GM21737 (cell line): ENCODE data around the gene AP5B1.
A peak's percentile ranks its signal among the peaks of the same experiment; 100 is the strongest.

ENCODE experiments used
- ATAC-seq: cut with Tn5 transposase; IDR thresholded peaks from one replicate; pipeline ENCODE4 v1.9.1; 2021; ENCODE audit warnings: mild to moderate bottlenecking, moderate library complexity; ENCODE audit not compliant: unreplicated experiment

Gene AP5B1, protein sequence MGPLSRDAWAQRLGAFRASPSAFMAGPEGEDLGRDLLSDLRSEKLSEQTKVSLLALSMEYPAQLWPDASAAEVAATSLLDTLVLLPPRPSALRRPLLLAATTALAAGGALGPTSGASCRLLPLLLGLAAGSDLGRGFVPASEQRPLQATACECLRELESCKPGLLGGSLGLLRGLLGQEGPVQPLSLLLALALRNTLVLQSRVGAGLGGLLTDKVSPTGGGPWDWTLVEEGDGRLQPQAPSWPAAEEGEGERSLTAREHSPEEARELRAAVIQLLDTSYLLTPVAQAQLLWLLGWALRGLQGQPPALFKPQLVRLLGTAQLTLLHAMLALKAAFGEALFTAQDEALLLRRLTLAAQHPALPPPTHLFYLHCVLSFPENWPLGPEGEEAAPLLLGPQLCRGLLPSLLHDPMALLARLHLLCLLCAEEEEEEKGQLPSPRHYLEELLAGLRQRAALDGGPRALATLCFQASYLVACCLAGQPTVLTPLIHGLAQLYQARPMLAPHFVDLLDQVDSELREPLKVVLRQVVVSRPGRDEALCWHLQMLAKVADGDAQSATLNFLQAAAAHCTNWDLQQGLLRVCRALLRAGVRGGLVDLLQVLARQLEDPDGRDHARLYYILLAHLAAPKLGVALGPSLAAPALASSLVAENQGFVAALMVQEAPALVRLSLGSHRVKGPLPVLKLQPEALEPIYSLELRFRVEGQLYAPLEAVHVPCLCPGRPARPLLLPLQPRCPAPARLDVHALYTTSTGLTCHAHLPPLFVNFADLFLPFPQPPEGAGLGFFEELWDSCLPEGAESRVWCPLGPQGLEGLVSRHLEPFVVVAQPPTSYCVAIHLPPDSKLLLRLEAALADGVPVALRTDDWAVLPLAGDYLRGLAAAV

DNA sequence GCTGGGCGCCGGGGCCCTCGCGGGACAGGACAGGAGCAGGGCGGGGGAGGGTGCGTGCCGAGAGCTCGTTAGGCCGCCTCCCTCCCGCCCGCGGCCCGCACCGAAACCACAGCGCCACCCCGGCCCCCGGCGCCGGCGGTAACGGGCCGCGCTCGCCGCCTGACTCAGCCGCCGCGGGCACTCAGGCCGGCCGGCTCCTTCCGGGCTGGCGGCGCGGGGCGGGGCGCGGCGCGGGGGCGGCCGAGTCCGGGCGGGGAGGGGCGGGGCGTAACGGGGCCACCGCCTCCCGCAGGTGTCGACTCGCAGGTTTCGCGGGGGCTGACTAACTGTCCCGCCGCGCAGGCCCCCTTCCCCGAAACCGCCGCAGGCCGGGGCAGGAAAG, at the start of gene AP5B1:
AP5B1 (minus strand) TSS at position 207 of the 382 bp plus-strand sequence. CDS start 385 bp downstream, outside the sequence.
- peak; percentile 44 for ATAC-seq

DNA sequence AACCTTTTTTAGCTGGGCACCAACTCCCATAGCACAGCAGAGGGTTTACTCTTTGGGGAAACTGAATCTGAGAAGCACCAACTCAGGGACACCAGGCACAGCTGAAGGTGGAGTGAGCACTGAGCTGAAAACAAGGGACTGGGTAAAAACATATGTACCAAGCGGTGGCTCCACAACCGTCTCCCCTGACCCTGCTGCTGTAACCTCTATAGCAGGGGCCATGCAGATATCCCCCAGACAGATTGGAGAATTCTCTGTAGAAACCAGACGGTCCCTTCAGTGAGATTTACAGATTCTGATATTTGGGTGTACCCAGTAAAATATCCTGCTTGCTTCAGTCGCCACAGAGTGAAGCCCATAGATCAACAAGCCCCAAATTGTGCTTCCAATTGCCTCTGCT, 48.7 kb upstream of the AP5B1 start:
- no peak for ATAC-seq

DNA sequence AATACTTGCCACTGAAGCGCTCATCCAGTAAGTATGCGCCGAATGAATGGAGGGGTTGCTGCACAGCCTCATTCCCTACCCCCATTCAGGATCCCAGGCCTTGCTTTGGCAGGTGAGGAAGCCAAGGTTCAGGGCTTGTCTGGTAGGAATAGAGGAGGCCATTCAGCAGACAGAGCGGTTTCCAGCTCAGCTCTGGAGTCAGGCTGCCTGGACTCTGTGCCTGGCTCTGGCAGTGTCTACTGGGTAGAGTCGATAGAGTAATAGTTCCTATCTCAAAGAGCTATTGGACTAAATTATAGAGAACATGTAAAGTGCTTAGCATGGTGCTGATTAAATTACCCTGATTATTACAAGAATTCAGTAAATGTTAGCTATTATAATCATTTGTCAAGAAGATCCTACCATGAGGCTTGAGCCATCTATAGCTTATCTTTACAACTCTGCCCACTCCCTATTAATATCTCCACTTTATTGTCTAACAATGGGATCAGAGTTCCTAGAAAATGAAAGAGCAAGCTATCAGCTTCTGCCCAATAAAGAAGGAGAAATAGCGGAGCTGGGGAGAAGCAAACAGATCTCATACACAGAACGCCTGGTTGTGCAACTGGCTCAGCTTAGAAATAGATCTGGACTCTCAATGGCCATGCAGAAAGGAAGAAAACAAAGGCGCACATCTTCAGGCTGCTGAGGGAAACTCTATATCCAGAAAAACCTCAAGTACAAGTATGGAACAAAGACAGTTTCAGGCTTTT, 46.4 kb upstream of the AP5B1 start:
- no peak for ATAC-seq

DNA sequence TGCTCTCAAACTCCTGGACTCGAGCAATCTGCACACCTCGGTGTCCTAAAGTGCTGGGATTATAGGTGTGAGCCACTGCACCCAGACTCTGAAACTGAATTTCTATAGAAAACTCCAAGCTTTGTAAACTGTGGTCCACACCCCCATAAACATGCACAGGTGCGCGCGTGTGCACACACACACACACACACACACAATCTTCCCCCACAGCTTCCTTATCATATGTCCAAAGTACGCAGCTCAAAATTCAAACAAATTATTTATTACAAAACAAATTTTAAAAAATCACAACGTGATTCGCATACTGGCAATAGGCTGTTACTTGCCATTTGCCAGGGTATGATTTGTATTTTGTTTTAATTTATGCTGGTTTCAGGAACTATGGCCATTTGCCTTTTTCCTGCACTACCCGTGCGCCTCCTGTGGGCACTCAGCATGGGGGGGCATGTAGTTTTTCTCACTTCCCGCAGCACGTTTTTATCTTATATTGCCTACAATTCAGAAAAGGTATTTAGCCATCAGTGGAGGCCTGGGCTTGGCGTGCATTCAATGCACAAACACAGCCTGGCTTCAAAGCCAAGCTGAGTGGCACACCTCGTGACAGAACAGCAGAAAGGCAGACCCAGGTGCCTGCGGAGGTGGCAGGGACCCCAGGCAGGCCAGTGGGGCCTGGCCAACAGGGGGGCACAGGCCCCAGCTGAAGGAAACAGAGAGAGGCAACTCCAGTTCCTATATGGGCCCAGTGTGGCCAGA, 42.2 kb upstream of the AP5B1 start:
- ATAC-seq: no peak

DNA sequence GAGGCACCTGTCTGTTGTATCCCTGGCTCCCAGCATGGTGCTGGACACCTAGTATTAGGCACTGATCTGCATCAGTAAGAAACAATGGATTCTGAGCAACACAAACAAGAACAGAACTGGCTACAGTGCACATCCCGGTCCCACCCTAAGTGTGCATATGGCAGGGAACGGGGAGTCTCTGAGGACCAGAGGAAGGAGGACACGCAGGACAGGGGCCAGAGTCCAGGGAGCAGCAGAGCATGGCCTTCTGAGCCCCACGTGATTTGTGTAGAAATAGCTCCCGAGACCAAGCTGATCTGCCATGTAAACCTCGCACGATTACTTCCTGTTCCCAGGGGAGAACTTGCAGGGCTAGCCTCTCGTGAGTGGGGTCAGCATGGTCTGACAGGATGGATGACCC, 40.3 kb upstream of the AP5B1 start:
- ATAC-seq: no peak

DNA sequence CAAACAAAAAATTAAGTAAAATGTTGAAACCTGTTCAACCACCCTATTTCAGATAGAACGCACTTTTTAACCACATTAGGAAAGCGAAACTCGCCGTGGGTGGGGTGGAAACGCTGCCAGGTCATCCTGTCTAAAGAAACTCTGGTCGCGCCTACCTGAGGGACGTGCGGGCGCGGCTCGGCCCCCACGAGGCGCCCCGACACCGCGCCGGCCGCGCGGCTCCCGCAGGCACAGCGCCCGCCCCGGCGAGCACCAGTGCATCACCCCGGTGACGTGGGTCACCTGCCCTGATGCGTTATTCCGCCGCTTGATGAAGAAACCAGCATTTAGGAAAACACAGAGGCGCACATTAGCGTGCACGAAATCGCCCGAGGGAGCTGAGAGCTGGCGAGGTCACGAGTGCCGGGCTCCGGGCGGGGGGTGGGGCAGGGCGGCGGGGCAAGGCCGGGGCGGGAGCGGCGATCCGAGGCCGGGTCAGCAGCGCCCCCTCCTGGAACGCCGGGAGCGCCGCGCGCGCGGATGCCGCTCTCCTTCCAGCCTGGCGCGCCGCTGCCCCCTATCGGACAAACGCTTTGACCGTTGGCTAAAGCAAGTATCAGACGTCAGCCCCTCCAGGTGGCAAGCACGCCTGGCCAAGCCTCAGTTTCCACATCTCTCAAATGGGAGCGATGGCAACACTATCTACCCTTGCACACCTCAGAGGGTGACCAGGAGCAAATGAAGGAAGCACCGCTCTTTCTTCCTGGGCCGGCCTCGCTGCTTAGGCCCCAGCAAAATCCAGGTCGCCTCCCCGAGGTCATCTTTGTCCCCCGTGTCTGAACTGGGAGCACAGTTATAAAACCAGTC, 37.3 kb upstream of the AP5B1 start:
- ATAC-seq: peak; percentile 85

DNA sequence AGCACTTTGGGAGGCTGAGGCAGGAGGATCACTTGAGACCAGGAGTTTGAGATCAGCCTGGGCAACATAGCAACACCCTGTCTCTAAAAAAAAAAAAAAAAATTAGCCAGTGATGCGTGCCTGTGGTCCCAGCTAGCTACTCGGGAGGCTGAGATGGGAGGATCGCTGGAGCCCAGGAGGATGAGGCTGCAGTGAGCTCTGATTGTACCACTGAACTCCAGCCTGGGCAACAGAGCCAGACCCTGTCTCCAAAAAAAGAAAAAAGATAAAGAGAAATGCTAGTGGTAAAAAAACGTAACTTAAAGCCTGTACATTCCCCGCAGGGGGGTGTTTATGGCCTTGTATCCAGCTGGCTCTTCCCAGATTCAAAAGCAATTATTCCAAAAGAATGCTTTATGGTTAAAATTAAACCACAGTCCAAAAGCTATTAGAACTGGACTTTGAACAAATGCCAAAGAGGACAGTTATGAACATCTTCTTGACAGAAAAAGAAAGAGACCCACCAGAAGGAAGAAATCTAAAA, 36.6 kb upstream of the AP5B1 start:
- no peak for ATAC-seq

DNA sequence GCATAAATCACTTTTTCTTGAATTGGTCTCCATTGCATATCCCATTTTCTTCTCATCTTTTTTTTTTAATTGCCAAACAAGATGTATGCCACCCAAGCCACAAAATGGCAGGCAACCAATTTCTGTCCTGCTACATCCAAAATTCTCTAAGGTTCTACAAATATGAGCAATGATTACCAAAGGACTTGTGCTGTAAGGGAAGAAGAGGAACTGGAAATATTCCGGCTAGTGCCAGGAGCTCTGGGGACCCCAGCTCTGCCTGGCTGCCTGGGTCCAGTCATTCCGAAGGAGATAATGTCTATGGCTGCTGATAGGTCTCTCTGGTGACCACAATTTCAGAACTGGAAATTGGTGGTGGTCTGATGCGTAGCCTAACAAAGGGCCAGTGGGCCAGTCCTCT, 35.9 kb upstream of the AP5B1 start:
- ATAC-seq: no peak

DNA sequence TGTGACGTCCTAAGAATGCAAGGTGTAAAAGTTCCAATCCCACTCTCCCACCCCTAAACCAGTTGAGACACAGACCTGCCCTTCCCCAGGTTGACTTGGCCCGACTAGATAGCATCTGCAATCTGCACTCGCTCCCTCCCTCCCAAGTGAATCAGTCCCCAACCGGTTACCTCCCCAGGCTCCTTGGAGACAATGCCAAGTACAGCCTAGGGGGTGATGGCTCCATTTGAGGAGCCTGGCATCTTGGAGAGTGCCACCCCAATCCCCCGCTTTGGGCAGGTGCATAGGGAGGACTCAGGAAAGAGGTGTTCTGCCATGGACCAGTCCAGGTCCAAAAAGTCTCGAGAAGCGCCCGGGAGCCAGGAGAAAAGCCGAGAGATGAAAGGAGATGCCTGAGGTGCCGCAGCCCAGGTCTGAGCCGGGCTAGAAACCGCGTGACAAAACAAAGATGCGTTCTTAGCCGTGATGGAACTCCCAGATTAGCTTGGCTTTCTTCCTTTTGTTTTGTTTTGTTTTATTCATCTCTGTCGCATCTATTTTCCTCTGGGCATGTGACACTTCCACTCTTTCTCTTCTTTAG, 34.3 kb upstream of the AP5B1 start:
- ATAC-seq: no peak

DNA sequence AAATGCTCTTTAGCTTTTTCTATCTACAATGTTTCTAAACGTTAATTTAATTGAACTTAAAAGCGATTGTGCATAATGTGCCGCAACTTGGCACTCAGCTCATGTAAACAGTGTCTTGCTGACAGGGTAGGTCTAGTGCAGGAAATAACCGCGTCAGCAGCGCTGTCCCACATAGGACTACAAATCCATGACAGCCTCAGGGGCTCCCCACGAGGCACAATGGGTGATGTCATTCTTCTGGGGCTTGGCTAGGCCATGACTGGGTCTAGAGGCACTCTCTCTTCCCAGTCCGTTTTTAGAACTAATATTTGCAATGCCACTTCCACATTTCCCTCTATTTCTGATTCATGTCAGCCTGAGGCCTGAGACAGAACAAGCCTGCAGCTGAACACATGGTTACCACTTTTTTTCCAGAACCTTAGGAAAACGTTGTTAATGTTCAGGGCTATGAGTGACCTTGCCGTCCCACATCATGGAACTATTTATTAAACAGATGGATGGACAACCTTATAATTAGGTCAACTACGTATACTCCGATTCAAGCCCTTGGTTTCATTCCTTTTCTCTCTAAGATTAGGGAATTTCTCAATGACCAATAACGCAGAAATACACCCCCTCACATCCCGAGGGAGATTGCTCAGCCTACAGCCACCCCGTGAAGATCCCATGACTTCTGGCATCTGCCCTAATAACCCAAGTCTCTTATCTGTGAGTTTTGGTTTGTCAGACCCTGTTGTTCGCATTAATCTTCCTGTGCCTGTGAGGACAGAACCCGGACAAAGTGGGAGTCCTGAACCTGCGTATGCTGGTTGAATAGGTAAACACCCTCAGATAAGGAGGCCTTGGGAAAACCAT, 33.6 kb upstream of the AP5B1 start:
- ATAC-seq: no peak

DNA sequence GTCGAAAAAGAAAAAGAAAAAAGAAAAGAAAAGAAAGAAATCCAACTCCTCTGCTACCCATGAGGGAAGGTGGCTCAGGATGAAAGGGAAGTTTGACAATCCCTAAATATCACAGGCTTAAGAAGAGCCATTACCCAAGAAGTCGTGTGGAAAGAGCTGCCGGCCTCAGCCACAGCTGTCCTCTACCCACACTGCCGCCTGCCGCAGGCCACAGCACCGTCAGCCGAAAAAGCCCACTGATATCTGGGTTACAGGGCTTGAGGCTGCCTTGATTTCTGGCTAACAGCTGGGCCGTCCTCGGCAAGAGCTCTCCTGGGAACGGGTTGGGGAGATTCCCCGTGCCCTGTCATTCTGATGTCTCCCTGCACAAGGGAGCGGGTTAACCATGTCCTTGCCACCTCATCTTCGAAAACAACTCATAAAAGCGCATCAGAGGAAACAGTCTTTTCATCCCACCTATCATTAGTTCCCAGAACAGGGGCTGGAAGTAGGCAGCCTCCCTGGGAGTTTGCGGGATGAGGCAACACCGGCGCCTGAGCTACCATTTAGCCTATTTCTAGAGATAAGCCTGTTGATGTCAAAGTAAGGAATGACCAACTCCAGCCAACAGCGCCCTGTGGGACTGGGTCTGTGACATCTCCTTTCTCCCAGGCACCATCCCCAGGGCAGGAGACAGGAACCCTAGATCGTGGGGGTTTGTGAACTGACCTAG, 31.1 kb upstream of the AP5B1 start:
- ATAC-seq: no peak

DNA sequence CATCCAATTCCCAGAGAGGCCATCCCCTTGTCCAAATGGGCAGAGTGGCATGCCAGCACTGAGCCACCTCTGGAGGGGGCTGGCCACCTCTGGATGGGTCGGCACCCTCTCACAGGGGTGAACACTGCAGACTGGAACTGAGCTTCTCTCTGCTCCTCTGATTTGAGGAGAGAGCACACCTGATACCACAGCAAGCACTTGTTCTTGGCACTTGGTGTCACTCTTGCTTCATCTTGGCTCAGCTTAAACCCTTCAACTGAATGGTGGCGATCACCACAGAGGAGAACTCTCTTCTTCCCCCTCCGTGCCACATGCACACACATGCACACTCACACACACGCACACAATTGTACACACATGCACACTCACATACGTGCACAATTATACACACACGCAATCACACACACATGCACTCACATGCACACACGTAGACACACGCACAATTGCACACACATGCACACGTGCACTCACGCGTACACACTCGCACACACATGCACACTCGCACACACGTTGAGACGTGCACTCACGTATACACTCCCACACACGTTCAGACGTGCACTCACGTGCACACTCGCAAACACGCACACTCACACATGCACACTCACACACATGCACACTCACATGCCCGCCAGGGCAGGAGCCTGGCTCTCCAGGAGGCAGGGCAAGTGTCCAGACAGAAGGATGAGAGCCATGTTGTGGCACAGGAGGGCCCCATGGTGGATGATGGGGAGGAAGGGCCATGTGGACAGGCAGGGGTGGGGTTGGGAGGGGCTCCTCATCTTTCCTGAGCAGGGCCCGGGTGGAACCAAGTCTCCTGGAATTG, 29.5 kb upstream of the AP5B1 start:
- ATAC-seq: no peak

DNA sequence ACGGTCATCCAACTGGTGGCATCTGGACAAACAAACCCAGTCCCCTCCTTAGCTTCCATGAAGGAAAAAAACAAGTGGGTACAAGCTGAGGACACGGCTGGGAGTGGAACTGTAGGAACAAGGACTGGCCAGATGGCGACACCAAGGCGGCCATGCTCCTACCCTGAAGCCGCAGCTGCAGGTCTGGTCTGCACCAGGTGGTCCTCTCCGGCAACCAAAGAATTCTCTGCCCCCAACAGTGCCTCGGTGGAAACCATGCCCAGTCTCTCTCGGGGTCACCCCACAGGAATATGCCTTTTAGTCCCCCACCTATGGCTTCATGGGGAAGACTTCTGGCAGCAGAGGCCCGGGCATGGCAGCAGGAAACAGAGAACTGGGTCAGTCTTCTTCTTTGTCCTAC, 28.7 kb upstream of the AP5B1 start:
- ATAC-seq: no peak

DNA sequence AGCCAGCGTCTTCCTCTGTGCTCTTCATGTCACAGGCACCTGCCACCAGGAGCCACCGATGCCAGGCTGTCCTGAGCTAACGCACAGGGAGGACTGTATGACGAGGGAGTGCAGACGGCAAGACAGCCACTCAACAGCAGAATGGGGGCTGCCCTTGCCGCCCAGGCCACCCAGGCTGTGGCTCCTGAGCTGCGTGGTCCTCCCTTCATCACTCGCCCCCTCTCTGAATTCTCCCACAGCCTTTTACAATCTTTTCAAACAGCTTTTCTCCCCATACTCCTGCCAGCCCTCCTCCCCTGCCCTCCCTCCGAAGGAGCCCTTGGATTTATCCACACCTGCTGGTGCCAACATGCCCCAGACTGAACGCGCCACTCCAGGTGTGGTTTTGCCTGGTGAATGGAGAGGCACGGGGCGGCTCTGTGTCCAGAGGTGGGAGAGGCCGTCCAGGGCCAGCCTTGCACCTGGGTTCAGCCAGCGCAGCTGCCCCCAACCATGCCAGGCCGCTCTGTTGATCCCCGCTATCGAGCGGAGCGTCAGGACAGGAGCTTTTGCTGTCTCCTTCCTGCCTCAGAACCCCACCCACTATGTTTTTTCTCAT, 28.1 kb upstream of the AP5B1 start:
- no peak for ATAC-seq

DNA sequence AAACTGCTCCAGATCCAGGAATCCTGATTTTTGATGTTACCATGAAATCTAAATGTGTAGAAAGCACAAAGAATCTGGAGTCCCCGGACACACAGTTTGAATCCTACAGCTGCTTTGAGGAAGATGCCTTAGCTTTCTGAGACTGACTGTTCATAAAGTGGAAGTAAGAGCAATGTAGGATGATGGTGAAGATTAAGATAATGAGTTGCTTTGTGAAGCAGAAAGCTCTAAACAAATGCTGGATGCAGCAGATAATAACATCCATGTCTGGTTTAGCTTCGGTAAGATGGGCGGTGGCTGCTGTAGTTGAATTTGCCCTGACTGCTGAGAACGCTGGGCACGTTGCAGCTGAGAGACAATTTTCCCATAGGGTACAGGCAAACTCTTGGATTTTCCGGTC, 26.2 kb upstream of the AP5B1 start:
- no peak for ATAC-seq

DNA sequence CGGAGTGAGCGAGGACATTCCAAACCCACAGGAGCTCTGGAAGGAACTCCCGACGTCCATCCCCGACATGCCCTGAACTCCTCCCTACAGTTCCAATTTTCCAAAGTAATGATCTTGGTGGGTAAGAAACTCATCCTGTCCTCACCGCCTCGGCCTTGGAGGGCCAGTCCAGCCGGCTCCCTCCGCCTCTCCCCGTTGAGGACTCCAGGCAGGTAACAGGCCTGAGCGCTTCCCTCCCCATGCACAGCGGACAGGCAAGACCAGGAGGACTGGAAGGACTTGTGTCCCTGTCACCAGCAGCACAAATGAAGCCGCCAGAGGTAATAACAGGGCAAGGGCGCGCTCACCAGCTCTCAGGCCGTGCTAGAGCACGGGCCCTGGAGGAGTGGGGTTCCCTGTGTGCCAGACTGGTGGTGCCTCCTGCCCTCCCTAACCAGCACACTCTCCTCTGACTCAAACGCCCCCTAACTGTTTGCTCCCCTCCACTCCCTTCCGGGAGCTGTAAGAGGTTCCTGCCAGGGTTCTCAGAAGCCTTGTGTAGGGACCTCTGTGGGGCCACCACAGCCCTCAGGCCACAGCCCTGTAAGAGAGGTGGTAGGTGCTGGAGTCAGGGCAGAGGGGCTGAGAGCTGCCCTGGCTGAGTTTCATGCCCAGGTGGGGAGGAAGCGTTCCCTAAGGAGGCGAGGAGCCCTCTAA, 23.2 kb upstream of the AP5B1 start:
- no peak for ATAC-seq
